Fibroblast of lung (primary cell): ENCODE measurements around the gene INSR.

Source experiments
- CTCF ChIP-seq, 2 donors: IDR thresholded peaks in 1 of 2; conservative IDR thresholded peaks in 1 of 2; 1 replicate in 1 of 2; 2 replicates in 1 of 2; pipeline ENCODE4 v1.5.1; 2011 to 2012; ENCODE audit warnings: low read length in 2 of 2, control low read depth in 1 of 2, inconsistent platforms in 1 of 2, low read depth in 1 of 2, mild to moderate bottlenecking in 1 of 2
- EZH2 ChIP-seq: IDR thresholded peaks from 2 replicates; pipeline ENCODE4 v1.5.1; 2012; ENCODE audit warnings: low read length, control low read depth, mild to moderate bottlenecking; ENCODE audit errors: missing control alignments

GRCh38 chr19:7109678-7110289 lies 184.4 kb downstream of the INSR start:
- TF ChIP-seq CTCF (conservative IDR thresholded peaks at IDR 0.05 in 1 of 2, IDR thresholded peaks at IDR 0.05 in 1 of 2; ENCODE audit: low read depth in 1 of 2, low read length in 2 of 2), result no peak
- no peak for TF ChIP-seq EZH2
